Endothelial cell of umbilical vein (primary cell): ENCODE measurements around the gene FRMPD1. TPM values are rescaled to one million over a fixed set of nuclear protein-coding genes. Genes with fewer than 3 reads are reported as not detected.

ENCODE experiments used
- BruUV-seq: library from RNA; stranded (reverse); fragments of 400-500 nt; replicated peaks from 2 replicates; lab custom pipeline; 2021; lab: Mats Ljungman, UMichigan
- CTCF ChIA-PET: fragments of 300-600, 350-600 bp; sonication (Branson Sonifier 250); formaldehyde crosslinking; loops from one replicate; lab custom pipeline; 2021; ENCODE audit warnings: antibody characterized with exemption, inconsistent platforms; lab: Charles Lee
- POLR2A ChIA-PET: fragments of 300-600, 350-600 bp; sonication (Branson Sonifier 250); formaldehyde crosslinking; loops from one replicate; lab custom pipeline; 2021; ENCODE audit warnings: antibody characterized with exemption, inconsistent platforms; lab: Charles Lee
- DNase-seq: peaks from one replicate; pipeline ENCODE4 v3.0.0-alpha.2; 2011; ENCODE audit warnings: low read depth, low spot score
- FAIRE-seq: peaks from 2 replicates; lab custom pipeline; 2011; peaks lifted over from hg19 to GRCh38; lab: Jason Lieb, UNC
- H2AFZ ChIP-seq: 2 replicates; pipeline ENCODE4 v1.6.0; 2012; ENCODE audit warnings: low read depth, low read length, control low read depth, inconsistent platforms
- H3K27ac ChIP-seq: 2 replicates; pipeline ENCODE4 v1.5.1; 2011; ENCODE audit warnings: low read depth, mild to moderate bottlenecking, control low read depth, low read length, moderate library complexity; ENCODE audit not compliant: insufficient read depth
- H3K27me3 ChIP-seq, 2 experiments: 2 replicates each; pipeline versions ENCODE4 v1.6.0 to v1.6.1; 2011; ENCODE audit warnings: low read length in 2 of 2, mixed read lengths in 1 of 2; ENCODE audit not compliant: control insufficient read depth in 2 of 2, insufficient read depth in 2 of 2
- H3K36me3 ChIP-seq, 2 experiments: 2 replicates in 1 of 2; 3 replicates in 1 of 2; pipeline ENCODE4 v1.5.1; 2011; ENCODE audit warnings: low read length in 2 of 2, mild to moderate bottlenecking in 1 of 2, moderate library complexity in 1 of 2; ENCODE audit not compliant: control insufficient read depth in 2 of 2, insufficient read depth in 2 of 2; ENCODE audit errors: extremely low read depth in 1 of 2
- H3K4me1 ChIP-seq: 3 replicates; pipeline ENCODE4 v1.5.1; 2011; ENCODE audit warnings: mild to moderate bottlenecking, low read length; ENCODE audit not compliant: control insufficient read depth, insufficient read depth; ENCODE audit errors: extremely low read depth
- H3K4me2 ChIP-seq: 2 replicates; pipeline ENCODE4 v1.6.1; 2011; ENCODE audit warnings: low read length, control low read depth, mixed read lengths; ENCODE audit not compliant: insufficient read depth
- H3K4me3 ChIP-seq, 3 experiments: fragments of 200-600 bp in 1 of 3; sonication (generic), shearing (Covaris generic) in 1 of 3; replicated peaks in 1 of 3; 2 replicates each; pipeline ENCODE4 v1.5.1; 2011 to 2016; ENCODE audit warnings: control low read depth in 3 of 3, low read length in 3 of 3, mild to moderate bottlenecking in 2 of 3, inconsistent platforms in 1 of 3, low read depth in 1 of 3, moderate library complexity in 1 of 3; ENCODE audit not compliant: insufficient read depth in 1 of 3
- H3K79me2 ChIP-seq: 2 replicates; pipeline ENCODE4 v1.6.0; 2012; ENCODE audit warnings: low read length, inconsistent platforms; ENCODE audit not compliant: control insufficient read depth, insufficient read depth
- H3K9ac ChIP-seq: replicated peaks from 2 replicates; pipeline ENCODE3; 2011; ENCODE audit warnings: low read length, control low read depth; ENCODE audit not compliant: insufficient read depth; ENCODE audit errors: extremely low read depth
- H3K9me1 ChIP-seq: replicated peaks from 3 replicates; pipeline ENCODE4 v1.6.0; 2011; ENCODE audit warnings: mild to moderate bottlenecking, low read length; ENCODE audit not compliant: control insufficient read depth, insufficient read depth; ENCODE audit errors: extremely low read depth
- H3K9me3 ChIP-seq: replicated peaks from 2 replicates; pipeline ENCODE4 v1.5.1; 2012; ENCODE audit warnings: low read length, inconsistent platforms; ENCODE audit not compliant: control insufficient read depth, insufficient read depth
- H4K20me1 ChIP-seq: replicated peaks from 2 replicates; pipeline ENCODE3; 2011; ENCODE audit warnings: mild to moderate bottlenecking, low read length; ENCODE audit not compliant: control insufficient read depth, insufficient read depth; ENCODE audit errors: extremely low read depth
- CTCF ChIP-seq, 2 donors: IDR thresholded peaks; 1 replicate in 1 of 2; 2 replicates in 1 of 2; pipeline ENCODE4 v1.5.1; 2011; ENCODE audit warnings: low read length in 2 of 2, mild to moderate bottlenecking in 2 of 2, moderate library complexity in 2 of 2, control low read depth in 1 of 2, inconsistent platforms in 1 of 2, low read depth in 1 of 2; ENCODE audit not compliant: insufficient read depth in 1 of 2; ENCODE audit errors: extremely low read depth in 1 of 2
- EZH2 ChIP-seq: IDR thresholded peaks from 2 replicates; pipeline ENCODE4 v1.6.1; 2012; ENCODE audit warnings: borderline replicate concordance, low read depth, mild to moderate bottlenecking, moderate library complexity, low read length, inconsistent platforms; ENCODE audit not compliant: severe bottlenecking
- FOS ChIP-seq: IDR thresholded peaks from 2 replicates; pipeline ENCODE4 v1.6.1; 2011; ENCODE audit warnings: mild to moderate bottlenecking, low read length, moderate library complexity, borderline replicate concordance; ENCODE audit not compliant: insufficient read depth
- JUN ChIP-seq: IDR thresholded peaks from 2 replicates; pipeline ENCODE4 v1.6.1; 2011; ENCODE audit warnings: borderline replicate concordance, low read depth; ENCODE audit not compliant: insufficient read length, insufficient read depth
- MYC ChIP-seq: IDR thresholded peaks from one replicate; pipeline ENCODE4 v1.6.1; 2011; ENCODE audit warnings: mild to moderate bottlenecking, low read depth, low read length
- POLR2A ChIP-seq: IDR thresholded peaks from 2 replicates; pipeline ENCODE4 v1.6.1; 2012; ENCODE audit warnings: low read depth, mild to moderate bottlenecking, control low read depth, low read length
- POLR2AphosphoS5 ChIP-seq: IDR thresholded peaks from 2 replicates; pipeline ENCODE4 v1.6.1; 2012; ENCODE audit warnings: low read depth, mild to moderate bottlenecking, control low read depth, low read length, moderate library complexity; ENCODE audit not compliant: insufficient read depth
- dilution Hi-C: fragments of 300-500 bp; cut with MboI; formaldehyde crosslinking; loops from one replicate; pipeline ENCODE4 v1.15.0; 2019; ENCODE audit warnings: low sequenced_read_pairs; ENCODE audit not compliant: extremely low pct_ligation_motif_present
- intact Hi-C: fragments of 100-400 bp; cut with micrococcal nuclease; formaldehyde crosslinking; loops from one replicate; pipeline ENCODE4 v1.10.0; 2022
- polyA plus RNA-seq, 4 experiments: library from polyadenylated mRNA; depleted of rRNA in 3 of 4; stranded (reverse) in 3 of 4; unstranded in 1 of 4; fragments of >200 nt; gene quantifications; 2 replicates each; pipeline versions ENCODE4 v1.2.1 to v1.2.3, GENCODE V29; 2011 to 2012; ENCODE audit warnings: missing spikeins in 1 of 4
- total RNA-seq: library from RNA; stranded (reverse); gene quantifications from 2 replicates; pipeline ENCODE4 v1.2.3, GENCODE V29; 2021

FRMPD1 gene
- total and polyA plus RNA-seq, 2 donors (not counting 3 experiments of a cell fraction or from before 2014, with no cell fraction given), result not detected

- intact Hi-C loops, result no loop called here
Observed at GRCh38 chr9:37683531-37684371, 33.0 kb downstream of the FRMPD1 start.

More at GRCh38 chr9:37683531-37684371, 33.0 kb downstream of the FRMPD1 start:
- FAIRE-seq, result no peak
- Histone ChIP-seq H3K4me1 (no peaks in the 10 kb centered on the region), H3K79me2 (no peaks in the 10 kb centered on the region), H3K4me3 (no peak overlapping the region), H3K9me3 (no peaks in the 10 kb centered on the region), H4K20me1 (no peaks in the 10 kb centered on the region), H3K9ac (no peak overlapping the region), H3K36me3 (no peaks in the 10 kb centered on the region), H3K4me2 (no peak overlapping the region), H3K27me3 (peaks cover 11 to 28% of the 10 kb centered on the region in 2 experiments), H2AFZ (no peak overlapping the region), H3K27ac (no peak overlapping the region), H3K9me1 (no peaks in the 10 kb centered on the region)
- ChIA-PET POLR2A (no interaction called here), CTCF (no interaction called here)
- dilution Hi-C loops, result no loop called here
- no peak for TF ChIP-seq MYC
- TF ChIP-seq POLR2AphosphoS5, result no peak
- no peak for TF ChIP-seq POLR2A
- no peak for TF ChIP-seq FOS
- TF ChIP-seq CTCF (IDR thresholded peaks at IDR 0.05; ENCODE audit: extremely low read depth in 1 of 2, insufficient read depth in 1 of 2, low read depth in 1 of 2, low read length in 2 of 2), result no peak
- TF ChIP-seq JUN, result no peak
- TF ChIP-seq EZH2, result no peak
- no peak for DNase-seq
- no TSS peak for BruUV-seq
